Measurements from ENCODE around the gene MKKS. TPM values are rescaled to one million over a fixed set of nuclear protein-coding genes. Genes with fewer than 3 reads are reported as not detected.
A peak's percentile ranks its signal among the peaks of the same experiment; 100 is the strongest.

MKKS gene
- polyA plus RNA-seq, 2 of the 4 experiments (the other 2 are of a cell fraction), result 24.3 to 85.2 TPM

DNA sequence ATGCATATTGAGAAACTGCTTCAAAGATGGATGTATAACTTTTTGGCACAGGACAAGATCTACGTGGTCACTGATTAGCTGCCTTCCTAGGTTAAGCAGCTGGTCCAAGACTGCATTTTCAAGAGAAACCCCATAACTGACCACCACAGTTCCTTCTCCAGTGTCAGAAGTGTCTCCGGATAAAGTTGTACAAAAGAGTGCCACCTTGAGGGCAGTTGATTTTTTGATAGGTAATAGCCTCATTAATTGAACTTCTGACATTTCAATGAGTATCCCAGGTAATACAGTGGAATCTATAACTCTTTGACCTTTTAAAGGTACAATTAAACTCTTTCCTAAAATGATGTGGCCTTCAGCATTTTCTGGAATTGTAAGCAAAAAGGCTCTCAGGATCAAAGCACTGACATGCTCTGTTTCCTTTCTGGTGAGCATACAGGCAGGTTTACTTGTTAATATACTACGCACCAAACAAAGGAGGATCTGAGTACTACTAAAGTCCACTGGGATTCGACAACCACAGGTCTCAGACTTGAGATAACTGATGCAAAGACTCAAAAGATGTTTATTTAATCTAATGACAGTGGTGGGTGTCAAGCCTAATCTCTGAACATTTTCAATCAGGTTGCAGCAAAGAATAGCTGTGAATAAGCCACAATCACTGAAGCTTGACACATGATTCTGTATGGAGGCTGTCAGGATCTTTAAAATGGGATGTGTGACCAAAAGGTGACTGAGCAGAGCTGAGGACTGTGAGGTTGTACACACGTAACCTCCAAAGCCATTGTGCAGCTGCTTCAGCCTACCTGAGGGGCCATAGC is 21.2 kb downstream of the MKKS start:
- 46% methylated on average over 5 of the region's 5 CpGs for WGBS (ENCODE audit: missing lambda C conversion rate)
- peak overlapping the region; percentile 63 to 82 for H3K27ac ChIP-seq
- no peaks in the 10 kb centered on the region for H3K9me3 ChIP-seq
- peak; percentile 69 to 82; a peak in 5 of 6 replicates for ATAC-seq
- DNase-seq (ENCODE audit: low read depth in 1 of 2, low spot score in 1 of 2), result peak; percentile 43 to 55
- H3K4me3 ChIP-seq, result no peak overlapping the region
- POLR2A ChIA-PET, result interaction anchor here (1.2 to 2.1 kb wide), 3 partner anchors 22 to 173 kb away, joined by 3 to 8 read pairs (median 7); partner anchors contain the start of genes MKKS and SLX4IP
- peaks cover 83% of the 10 kb centered on the region for H3K4me1 ChIP-seq
- CTCF ChIA-PET, result interaction anchor here (0.6 to 9.2 kb wide), 39 partner anchors 9 to 436 kb away, joined by 3 to 66 read pairs (median 4); partner anchors contain the start of gene SLX4IP
- TF ChIP-seq SMC3 (IDR thresholded peaks at IDR 0.05) (peak; percentile 71), CEBPB (IDR thresholded peaks at IDR 0.05) (no peak), HOXB5 (CRISPR knock-in tag; IDR thresholded peaks at IDR 0.05) (peak; percentile 50; the same call in 1 of the 2 replicates), CHD4 (IDR thresholded peaks at IDR 0.05; ENCODE audit: borderline replicate concordance) (no peak), ZNF302 (CRISPR knock-in tag; IDR thresholded peaks at IDR 0.05) (no peak), MAFK (IDR thresholded peaks at IDR 0.05; ENCODE audit: partially characterized antibody) (no peak), NPAS2 (CRISPR knock-in tag; IDR thresholded peaks at IDR 0.05; ENCODE audit: borderline replicate concordance) (no peak), KDM5A (IDR thresholded peaks at IDR 0.05) (no peak), RAD21 (conservative IDR thresholded peaks at IDR 0.05 in 1 of 2, IDR thresholded peaks at IDR 0.05 in 1 of 2) (peak; percentile 69 to 76), POLR2AphosphoS2 (conservative IDR thresholded peaks at IDR 0.05; ENCODE audit: low read length) (no peak), MYC (IDR thresholded peaks at IDR 0.05; ENCODE audit: borderline replicate concordance, low read length) (0 out of 2 replicates have a peak, but pooled peaks have one; percentile 4), HEYL (CRISPR knock-in tag; IDR thresholded peaks at IDR 0.05) (no peak), JUN (IDR thresholded peaks at IDR 0.05) (no peak)
- TF ChIP-seq, protein P1, sequence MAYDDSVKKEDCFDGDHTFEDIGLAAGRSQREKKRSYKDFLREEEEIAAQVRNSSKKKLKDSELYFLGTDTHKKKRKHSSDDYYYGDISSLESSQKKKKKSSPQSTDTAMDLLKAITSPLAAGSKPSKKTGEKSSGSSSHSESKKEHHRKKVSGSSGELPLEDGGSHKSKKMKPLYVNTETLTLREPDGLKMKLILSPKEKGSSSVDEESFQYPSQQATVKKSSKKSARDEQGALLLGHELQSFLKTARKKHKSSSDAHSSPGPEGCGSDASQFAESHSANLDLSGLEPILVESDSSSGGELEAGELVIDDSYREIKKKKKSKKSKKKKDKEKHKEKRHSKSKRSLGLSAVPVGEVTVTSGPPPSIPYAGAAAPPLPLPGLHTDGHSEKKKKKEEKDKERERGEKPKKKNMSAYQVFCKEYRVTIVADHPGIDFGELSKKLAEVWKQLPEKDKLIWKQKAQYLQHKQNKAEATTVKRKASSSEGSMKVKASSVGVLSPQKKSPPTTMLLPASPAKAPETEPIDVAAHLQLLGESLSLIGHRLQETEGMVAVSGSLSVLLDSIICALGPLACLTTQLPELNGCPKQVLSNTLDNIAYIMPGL (CRISPR knock-in tag; IDR thresholded peaks at IDR 0.05; ENCODE audit: borderline replicate concordance), result no peak
- TF ChIP-seq, protein P2, sequence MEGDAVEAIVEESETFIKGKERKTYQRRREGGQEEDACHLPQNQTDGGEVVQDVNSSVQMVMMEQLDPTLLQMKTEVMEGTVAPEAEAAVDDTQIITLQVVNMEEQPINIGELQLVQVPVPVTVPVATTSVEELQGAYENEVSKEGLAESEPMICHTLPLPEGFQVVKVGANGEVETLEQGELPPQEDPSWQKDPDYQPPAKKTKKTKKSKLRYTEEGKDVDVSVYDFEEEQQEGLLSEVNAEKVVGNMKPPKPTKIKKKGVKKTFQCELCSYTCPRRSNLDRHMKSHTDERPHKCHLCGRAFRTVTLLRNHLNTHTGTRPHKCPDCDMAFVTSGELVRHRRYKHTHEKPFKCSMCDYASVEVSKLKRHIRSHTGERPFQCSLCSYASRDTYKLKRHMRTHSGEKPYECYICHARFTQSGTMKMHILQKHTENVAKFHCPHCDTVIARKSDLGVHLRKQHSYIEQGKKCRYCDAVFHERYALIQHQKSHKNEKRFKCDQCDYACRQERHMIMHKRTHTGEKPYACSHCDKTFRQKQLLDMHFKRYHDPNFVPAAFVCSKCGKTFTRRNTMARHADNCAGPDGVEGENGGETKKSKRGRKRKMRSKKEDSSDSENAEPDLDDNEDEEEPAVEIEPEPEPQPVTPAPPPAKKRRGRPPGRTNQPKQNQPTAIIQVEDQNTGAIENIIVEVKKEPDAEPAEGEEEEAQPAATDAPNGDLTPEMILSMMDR (IDR thresholded peaks at IDR 0.05), result peak; percentile 78
- TF ChIP-seq, protein P3, sequence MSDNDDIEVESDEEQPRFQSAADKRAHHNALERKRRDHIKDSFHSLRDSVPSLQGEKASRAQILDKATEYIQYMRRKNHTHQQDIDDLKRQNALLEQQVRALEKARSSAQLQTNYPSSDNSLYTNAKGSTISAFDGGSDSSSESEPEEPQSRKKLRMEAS (IDR thresholded peaks at IDR 0.05), result no peak
- peak overlapping the region; percentile 1; the same call in 1 of the 3 replicates for H3K4me2 ChIP-seq
- FAIRE-seq, result peak; percentile 99

DNA sequence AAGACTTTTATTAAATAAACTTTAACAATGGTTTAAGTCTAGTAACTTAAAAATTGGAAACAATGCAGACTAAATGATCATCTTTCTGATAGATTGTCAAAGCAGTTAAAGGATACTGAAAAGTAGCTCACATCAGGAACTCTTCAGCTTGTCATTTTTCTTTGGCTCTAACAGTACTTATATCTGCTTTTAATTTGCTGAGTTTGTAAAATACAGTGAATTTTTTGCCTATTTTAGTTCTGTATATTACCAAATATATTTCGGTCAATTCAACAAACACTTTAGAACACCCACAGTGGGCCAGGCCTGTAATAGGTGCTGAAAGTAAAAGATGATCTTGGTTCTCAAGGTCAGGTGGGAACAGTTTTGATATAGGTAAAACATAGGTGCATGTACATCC is 22.3 kb downstream of the MKKS start:
- ATAC-seq (no peak), DNase-seq (ENCODE audit: low read depth in 1 of 2, low spot score in 1 of 2) (no peak), FAIRE-seq (peak; percentile 68)
- Histone ChIP-seq H3K9me3 (no peaks in the 10 kb centered on the region), H3K4me2 (no peak overlapping the region), H3K4me1 (peaks cover 76% of the 10 kb centered on the region), H3K4me3 (no peak overlapping the region), H3K27ac (peak overlapping the region; percentile 63 to 82; a peak in 5 of 6 replicates)
- 95% methylated on average over 1 of the region's 1 CpG for WGBS (ENCODE audit: missing lambda C conversion rate)
- TF ChIP-seq JUNB (IDR thresholded peaks at IDR 0.05) (no peak), CHD4 (IDR thresholded peaks at IDR 0.05; ENCODE audit: borderline replicate concordance) (no peak), MAFK (IDR thresholded peaks at IDR 0.05; ENCODE audit: partially characterized antibody) (peak; percentile 87)
- CTCF ChIA-PET, result interaction anchor here (0.6 to 9.2 kb wide), 8 partner anchors 16 to 433 kb away, joined by 3 to 66 read pairs (median 7); no protein-coding TSS in a partner anchor
- POLR2A ChIA-PET, result interaction anchor here (0.7 to 2.1 kb wide), 2 partner anchors 23 to 42 kb away, joined by 4 to 7 read pairs; partner anchors contain the start of genes MKKS and SLX4IP
